ENCODE measurements around the gene NEK6.

DNA sequence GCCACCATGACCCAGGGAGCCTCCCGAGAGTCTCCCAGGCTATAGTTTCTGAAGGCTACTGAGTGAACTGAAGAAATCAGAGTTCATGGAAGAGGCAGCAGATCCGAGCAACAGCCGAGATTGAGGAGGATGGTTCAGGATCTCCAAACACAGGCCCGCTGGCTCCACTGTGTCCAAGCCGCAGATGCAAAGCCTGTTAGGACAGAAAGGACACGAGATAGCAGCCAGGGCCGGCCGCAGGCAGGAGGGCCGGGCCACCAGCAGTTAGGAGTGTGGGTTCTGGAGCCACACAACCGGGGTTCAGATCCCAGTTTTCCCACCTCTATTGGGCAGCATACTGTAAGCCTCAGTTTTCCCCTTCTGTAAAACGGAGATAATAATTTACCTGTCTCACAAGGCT lies 27.7 kb downstream of the NEK6 start:
- TF ChIP-seq, protein P1, sequence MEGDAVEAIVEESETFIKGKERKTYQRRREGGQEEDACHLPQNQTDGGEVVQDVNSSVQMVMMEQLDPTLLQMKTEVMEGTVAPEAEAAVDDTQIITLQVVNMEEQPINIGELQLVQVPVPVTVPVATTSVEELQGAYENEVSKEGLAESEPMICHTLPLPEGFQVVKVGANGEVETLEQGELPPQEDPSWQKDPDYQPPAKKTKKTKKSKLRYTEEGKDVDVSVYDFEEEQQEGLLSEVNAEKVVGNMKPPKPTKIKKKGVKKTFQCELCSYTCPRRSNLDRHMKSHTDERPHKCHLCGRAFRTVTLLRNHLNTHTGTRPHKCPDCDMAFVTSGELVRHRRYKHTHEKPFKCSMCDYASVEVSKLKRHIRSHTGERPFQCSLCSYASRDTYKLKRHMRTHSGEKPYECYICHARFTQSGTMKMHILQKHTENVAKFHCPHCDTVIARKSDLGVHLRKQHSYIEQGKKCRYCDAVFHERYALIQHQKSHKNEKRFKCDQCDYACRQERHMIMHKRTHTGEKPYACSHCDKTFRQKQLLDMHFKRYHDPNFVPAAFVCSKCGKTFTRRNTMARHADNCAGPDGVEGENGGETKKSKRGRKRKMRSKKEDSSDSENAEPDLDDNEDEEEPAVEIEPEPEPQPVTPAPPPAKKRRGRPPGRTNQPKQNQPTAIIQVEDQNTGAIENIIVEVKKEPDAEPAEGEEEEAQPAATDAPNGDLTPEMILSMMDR (IDR thresholded peaks at IDR 0.05): no peak
- no peak for TF ChIP-seq POLR2A (IDR thresholded peaks at IDR 0.05)

Measured in lower leg skin (tissue), 3 donors.